ENCODE results near the gene ALDH3B1.

The ALDH3B1 gene

DNA sequence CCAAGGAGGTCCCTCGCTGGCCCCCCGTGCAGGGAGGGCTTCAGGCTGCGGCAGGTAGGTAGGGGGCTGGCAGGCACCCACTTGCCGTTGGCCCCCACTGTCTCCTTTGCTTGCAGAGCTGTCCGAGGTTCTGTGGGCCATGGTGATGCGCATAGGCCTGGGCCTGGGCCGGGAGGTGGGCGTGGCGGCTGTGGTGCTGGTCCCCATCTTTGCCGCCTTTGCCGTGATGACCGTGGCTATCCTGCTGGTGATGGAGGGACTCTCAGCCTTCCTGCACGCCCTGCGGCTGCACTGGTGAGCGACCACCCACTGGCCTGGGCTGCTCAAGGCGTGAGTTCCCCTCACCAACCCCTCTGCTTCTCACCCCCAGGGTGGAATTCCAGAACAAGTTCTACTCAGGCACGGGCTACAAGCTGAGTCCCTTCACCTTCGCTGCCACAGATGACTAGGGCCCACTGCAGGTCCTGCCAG lies 40.3 kb downstream of the ALDH3B1 start:
- TF ChIP-seq EZH2 (IDR thresholded peaks at IDR 0.05) (no peak), POLR2AphosphoS5 (IDR thresholded peaks at IDR 0.05; ENCODE audit: borderline replicate concordance, low read depth, low read length) (no peak), FOXP2 (optimal IDR thresholded peaks at IDR 0.05; ENCODE audit: control extremely low read depth, extremely low read length, insufficient read depth) (no peak)
- H3K36me3 ChIP-seq (ENCODE audit: insufficient read depth, low read length), result no peaks in the 10 kb centered on the region
- no peak overlapping the region for H3K4me3 ChIP-seq
- no peak overlapping the region for H3K9ac ChIP-seq (ENCODE audit: insufficient read length)
- no peaks in the 10 kb centered on the region for H3K9me3 ChIP-seq (ENCODE audit: low read depth, low read length)
- no peak for DNase-seq (ENCODE audit: low read depth, low spot score)
- no peak overlapping the region for H3K27ac ChIP-seq

DNA sequence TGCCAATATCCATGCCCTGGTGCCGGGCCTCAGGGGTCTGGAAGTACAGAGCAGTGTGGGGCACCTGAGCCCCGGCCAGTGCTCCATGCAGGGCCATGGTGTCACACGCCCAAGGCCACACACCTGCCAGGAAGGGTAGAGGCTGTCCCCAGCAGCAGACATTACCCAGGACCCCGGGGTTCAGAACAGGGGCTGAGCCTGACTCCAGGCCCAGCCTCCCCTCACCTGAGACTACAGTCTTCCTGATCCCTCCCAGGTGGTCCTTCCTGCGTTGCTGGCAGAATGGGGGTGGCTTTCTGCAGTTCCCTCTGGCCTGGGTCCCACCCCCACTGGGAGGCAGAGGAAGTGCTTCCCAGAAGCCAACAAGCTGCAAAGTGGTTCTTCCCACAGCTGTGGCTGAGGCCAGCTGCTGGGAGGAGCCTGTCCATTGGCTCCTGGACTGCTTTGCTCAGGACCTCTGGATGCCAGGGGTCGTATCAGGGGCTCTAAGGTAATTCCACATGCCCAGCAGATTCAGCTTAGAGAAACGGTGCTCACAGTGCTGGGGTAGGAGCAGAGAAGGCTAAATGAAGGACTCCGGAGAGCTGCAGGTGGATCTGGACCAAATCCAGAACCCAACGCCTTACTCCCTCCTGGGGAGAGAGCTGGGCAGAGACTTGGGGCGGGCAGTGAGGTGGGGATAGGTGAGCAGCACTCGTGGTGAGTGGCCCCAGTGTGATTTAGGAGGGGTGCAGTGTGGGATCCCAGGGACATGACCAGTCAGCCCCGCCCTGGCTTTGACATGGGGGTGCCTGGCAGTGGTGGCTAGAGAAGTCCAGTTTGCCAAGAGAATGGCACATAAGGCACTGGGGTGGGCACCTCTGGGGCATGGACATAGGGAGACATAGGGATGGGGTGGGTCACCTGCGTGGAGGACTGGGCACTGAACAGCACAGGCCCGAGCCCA lies 41.3 kb downstream of the ALDH3B1 start:
- Histone ChIP-seq H3K4me3 (no peak overlapping the region), H3K27ac (no peak overlapping the region), H3K36me3 (ENCODE audit: insufficient read depth, low read length) (no peaks in the 10 kb centered on the region), H3K9me3 (ENCODE audit: low read depth, low read length) (no peaks in the 10 kb centered on the region), H3K9ac (ENCODE audit: insufficient read length) (no peak overlapping the region)
- no peak for TF ChIP-seq FOXP2 (optimal IDR thresholded peaks at IDR 0.05; ENCODE audit: control extremely low read depth, extremely low read length, insufficient read depth)
- TF ChIP-seq EZH2 (IDR thresholded peaks at IDR 0.05), result no peak
- TF ChIP-seq POLR2AphosphoS5 (IDR thresholded peaks at IDR 0.05; ENCODE audit: borderline replicate concordance, low read depth, low read length), result no peak
- no peak for DNase-seq (ENCODE audit: low read depth, low spot score)

DNA sequence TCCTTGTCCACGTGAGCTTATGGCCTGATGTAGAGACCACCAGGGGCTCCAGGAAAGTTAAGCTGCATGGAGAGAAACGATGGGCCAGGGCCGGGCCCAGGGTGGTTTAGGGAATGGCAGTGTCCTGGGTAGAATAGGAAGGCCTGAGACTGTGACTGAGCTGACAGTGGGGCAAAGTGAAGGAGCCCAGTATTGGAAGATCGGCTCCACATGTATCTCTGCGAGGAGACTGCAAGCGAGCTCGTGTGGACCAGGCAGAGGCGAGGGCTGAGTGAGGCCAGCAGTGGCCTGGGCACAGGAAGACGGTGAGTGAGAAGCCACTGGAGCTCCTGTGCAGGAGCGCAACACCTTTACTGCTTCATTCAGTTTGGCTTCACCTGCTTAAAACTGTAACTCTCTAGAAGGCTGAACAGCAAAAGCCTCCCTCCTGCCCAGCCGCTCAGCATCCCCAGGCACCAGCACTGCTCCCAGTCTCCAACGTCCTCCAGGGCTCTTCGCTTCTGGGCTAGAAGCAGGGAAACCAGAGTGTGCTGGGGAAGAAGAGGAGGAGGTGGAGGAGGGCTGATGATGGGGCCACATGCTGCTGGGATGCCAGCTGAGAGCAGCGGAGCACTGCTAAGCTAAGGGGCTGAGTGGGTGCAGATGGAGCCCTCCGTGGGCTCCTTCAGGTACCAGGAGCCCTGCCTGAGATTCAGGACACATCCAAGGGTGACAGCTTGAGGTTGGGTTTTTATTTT lies 42.2 kb downstream of the ALDH3B1 start:
- H3K9ac ChIP-seq (ENCODE audit: insufficient read length), result no peak overlapping the region
- no peak overlapping the region for H3K27ac ChIP-seq
- TF ChIP-seq FOXP2 (optimal IDR thresholded peaks at IDR 0.05; ENCODE audit: control extremely low read depth, extremely low read length, insufficient read depth) (no peak), POLR2AphosphoS5 (IDR thresholded peaks at IDR 0.05; ENCODE audit: borderline replicate concordance, low read depth, low read length) (no peak), EZH2 (IDR thresholded peaks at IDR 0.05) (no peak)
- no peak overlapping the region for H3K4me3 ChIP-seq
- DNase-seq (ENCODE audit: low read depth, low spot score), result no peak
- no peaks in the 10 kb centered on the region for H3K9me3 ChIP-seq (ENCODE audit: low read depth, low read length)
- no peaks in the 10 kb centered on the region for H3K36me3 ChIP-seq (ENCODE audit: insufficient read depth, low read length)

DNA sequence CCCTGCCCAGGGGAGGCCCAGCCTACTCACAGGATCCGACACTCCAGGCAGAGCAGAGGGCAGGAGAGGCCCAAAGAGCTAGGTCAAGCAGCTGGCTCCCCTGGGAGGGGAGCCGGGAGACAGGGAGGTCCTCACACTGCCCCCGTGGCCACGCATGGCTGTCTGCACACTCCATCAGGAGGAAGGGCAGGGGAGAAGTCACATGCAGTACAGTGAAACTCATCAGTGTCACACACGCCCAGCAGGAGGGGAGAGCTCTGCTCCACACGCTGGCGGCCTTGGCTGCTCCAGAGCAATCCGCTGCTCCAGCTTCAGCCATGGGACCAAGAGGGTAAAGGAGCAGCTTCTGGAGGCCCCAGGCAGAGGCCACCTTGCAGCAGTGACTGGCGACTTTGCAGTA lies 43.0 kb downstream of the ALDH3B1 start:
- H3K27ac ChIP-seq, result no peak overlapping the region
- no peak for DNase-seq (ENCODE audit: low read depth, low spot score)
- TF ChIP-seq FOXP2 (optimal IDR thresholded peaks at IDR 0.05; ENCODE audit: control extremely low read depth, extremely low read length, insufficient read depth) (no peak), EZH2 (IDR thresholded peaks at IDR 0.05) (no peak), POLR2AphosphoS5 (IDR thresholded peaks at IDR 0.05; ENCODE audit: borderline replicate concordance, low read depth, low read length) (no peak)
- no peaks in the 10 kb centered on the region for H3K36me3 ChIP-seq (ENCODE audit: insufficient read depth, low read length)
- H3K9me3 ChIP-seq (ENCODE audit: low read depth, low read length), result no peaks in the 10 kb centered on the region
- H3K4me3 ChIP-seq, result no peak overlapping the region
- H3K9ac ChIP-seq (ENCODE audit: insufficient read length), result no peak overlapping the region

DNA sequence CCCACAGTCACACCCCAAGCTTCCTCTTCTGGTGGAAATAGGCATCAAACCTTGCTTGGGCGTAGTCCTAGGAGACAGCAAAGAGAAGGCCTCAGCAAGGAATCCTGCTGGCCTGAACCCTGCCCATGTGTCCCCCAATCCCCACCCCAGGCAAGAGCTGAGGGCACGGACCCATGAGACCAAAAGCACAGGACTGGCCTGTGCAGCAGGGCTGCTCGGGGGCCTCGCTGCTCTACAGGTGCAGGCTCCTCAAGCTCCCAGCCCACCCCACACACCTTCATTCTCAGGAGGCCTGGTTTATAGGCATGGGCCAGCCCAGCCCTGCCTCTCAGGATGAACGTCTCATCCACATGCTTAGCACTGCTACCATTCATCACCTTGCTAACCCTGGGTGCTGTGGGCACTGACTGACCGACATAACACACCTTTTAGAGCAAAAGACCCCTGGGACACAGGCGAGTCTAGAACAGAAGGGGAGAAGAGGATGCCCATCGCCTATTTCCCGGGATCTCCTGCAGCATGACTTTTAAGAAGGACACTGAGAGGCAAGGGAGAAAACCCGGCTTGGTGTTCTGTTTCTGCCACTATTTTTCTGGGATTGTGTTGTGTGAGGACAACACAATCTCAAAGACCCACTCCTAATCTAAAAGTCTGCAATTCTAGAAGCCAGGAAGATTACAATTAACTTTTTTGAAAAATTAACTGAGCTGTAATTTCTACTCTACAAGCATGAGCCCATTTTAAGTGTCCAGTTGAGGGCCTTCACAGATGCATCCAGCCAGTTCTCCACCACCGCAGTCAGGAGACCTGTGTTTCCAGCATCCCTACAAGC lies 44.1 kb downstream of the ALDH3B1 start:
- no peak overlapping the region for H3K4me3 ChIP-seq
- H3K36me3 ChIP-seq (ENCODE audit: insufficient read depth, low read length), result no peaks in the 10 kb centered on the region
- no peaks in the 10 kb centered on the region for H3K9me3 ChIP-seq (ENCODE audit: low read depth, low read length)
- TF ChIP-seq EZH2 (IDR thresholded peaks at IDR 0.05), result no peak
- no peak for TF ChIP-seq POLR2AphosphoS5 (IDR thresholded peaks at IDR 0.05; ENCODE audit: borderline replicate concordance, low read depth, low read length)
- TF ChIP-seq FOXP2 (optimal IDR thresholded peaks at IDR 0.05; ENCODE audit: control extremely low read depth, extremely low read length, insufficient read depth), result no peak
- no peak for DNase-seq (ENCODE audit: low read depth, low spot score)
- no peak overlapping the region for H3K27ac ChIP-seq
- no peak overlapping the region for H3K9ac ChIP-seq (ENCODE audit: insufficient read length)

DNA sequence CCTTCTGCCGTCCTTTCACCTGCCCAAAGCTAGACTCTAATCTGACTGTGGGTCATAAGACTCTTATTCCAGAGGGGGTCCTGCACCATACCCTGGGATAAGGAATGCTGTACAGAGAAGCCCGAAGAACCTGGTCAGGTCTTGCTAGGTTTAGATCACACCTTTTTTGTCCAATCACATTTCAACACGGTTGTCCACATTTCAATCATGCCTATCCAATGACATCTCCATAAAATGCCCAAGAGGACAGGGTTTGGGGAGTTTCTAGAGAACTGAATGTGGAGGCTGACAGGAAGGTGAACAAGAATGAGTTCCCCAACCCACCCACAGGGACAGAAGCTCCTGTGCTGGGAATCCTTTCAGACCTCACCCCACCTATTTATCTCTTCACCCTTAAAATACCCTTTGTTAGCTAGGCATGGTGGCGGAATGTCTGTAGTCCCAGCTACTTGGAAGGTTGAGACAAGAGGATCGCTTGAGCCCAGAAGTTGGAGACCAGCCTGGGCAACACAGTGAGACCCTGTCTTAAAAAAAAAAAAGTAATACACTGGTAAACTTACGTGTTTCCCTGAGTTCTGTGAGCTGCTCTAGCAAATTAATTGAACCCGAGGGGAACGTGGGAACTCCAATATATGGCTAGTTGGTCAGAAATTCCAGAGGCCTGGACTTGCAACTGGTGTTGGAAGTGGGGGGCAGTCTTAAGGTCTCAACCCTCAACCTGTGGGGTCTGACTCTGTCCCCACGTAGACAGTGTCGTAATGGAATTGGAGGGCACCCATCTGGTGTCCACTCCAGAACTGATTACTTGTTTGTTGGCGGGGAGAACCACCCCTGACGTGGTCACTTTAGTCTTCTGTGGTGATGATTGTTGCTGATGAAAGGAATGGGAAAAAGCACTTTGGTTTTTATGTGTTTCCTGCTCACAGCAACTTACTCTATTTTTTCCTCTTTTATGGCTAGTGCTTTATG lies 46.5 kb downstream of the ALDH3B1 start:
- no peak for DNase-seq (ENCODE audit: low read depth, low spot score)
- TF ChIP-seq POLR2AphosphoS5 (IDR thresholded peaks at IDR 0.05; ENCODE audit: borderline replicate concordance, low read depth, low read length), result no peak
- TF ChIP-seq EZH2 (IDR thresholded peaks at IDR 0.05), result no peak
- TF ChIP-seq FOXP2 (optimal IDR thresholded peaks at IDR 0.05; ENCODE audit: control extremely low read depth, extremely low read length, insufficient read depth), result no peak
- Histone ChIP-seq H3K4me3 (no peak overlapping the region), H3K36me3 (ENCODE audit: insufficient read depth, low read length) (peaks cover 4% of the 10 kb centered on the region; the same call in 1 of the 2 replicates), H3K9me3 (ENCODE audit: low read depth, low read length) (no peaks in the 10 kb centered on the region), H3K9ac (ENCODE audit: insufficient read length) (no peak overlapping the region), H3K27ac (no peak overlapping the region)

DNA sequence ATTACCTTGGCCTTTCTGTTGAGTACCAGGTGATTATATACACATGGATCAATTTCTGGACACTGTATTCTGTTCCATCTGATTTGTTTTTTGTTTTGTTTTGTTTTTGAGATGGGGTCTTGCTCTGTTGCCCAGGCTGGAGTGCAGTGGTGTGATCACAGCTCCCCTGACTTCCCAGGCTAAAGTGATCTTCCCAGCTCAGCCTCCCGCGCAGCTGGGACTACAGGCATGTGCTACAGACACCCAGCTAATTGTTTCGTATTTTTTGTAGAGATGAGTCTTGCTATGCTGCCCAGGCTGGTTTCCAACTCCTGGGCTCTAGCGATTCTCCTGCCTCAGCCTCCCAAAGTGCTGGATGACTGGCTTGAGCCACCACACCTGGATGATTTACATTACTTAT lies 47.7 kb downstream of the ALDH3B1 start:
- no peak for TF ChIP-seq POLR2AphosphoS5 (IDR thresholded peaks at IDR 0.05; ENCODE audit: borderline replicate concordance, low read depth, low read length)
- no peak for TF ChIP-seq EZH2 (IDR thresholded peaks at IDR 0.05)
- TF ChIP-seq FOXP2 (optimal IDR thresholded peaks at IDR 0.05; ENCODE audit: control extremely low read depth, extremely low read length, insufficient read depth), result no peak
- Histone ChIP-seq H3K36me3 (ENCODE audit: insufficient read depth, low read length) (peaks cover 9% of the 10 kb centered on the region; the same call in 1 of the 2 replicates), H3K27ac (no peak overlapping the region), H3K9ac (ENCODE audit: insufficient read length) (no peak overlapping the region), H3K9me3 (ENCODE audit: low read depth, low read length) (no peaks in the 10 kb centered on the region), H3K4me3 (no peak overlapping the region)
- DNase-seq (ENCODE audit: low read depth, low spot score), result no peak

All from SK-N-MC (cell line).